WERI-Rb-1 (cell line): ENCODE results near the gene TGFBR3.
"Not testable (repeated sequence)": the region's sequence is repeated elsewhere in the genome, so short reads cannot be mapped to it uniquely, and the experiment has no call there.

Experiments used
- DNase-seq: peaks from one replicate; pipeline ENCODE4 v3.0.0-alpha.2; 2020
- H3K27ac ChIP-seq: fragments of 250-450 bp; sonication (Bioruptor Pico); 2 replicates; pipeline ENCODE4 v1.5.1; 2020; ENCODE audit warnings: mild to moderate bottlenecking, moderate library complexity
- H3K27me3 ChIP-seq: fragments of 250-450 bp; sonication (Bioruptor Pico); 2 replicates; pipeline ENCODE4 v1.5.1; 2021; ENCODE audit warnings: mild to moderate bottlenecking, low read depth, moderate library complexity; ENCODE audit not compliant: insufficient read depth, severe bottlenecking
- H3K36me3 ChIP-seq: fragments of 250-450 bp; sonication (Bioruptor Pico); 2 replicates; pipeline ENCODE4 v1.5.1; 2020; ENCODE audit warnings: mild to moderate bottlenecking, moderate library complexity
- H3K4me3 ChIP-seq: 2 replicates; pipeline ENCODE4 v1.5.1; 2011; ENCODE audit warnings: low read depth, mild to moderate bottlenecking, control low read depth, low read length
- H3K9me3 ChIP-seq: fragments of 250-450 bp; sonication (Bioruptor Pico); 2 replicates; pipeline ENCODE4 v1.5.1; 2021; ENCODE audit warnings: mild to moderate bottlenecking, moderate library complexity; ENCODE audit not compliant: severe bottlenecking
- TF ChIP-seq, protein P1 (sequence below): IDR thresholded peaks from 2 replicates; pipeline ENCODE4 v1.5.1; 2011; ENCODE audit warnings: low read depth, mild to moderate bottlenecking, control low read depth, inconsistent platforms, low read length

TGFBR3 gene

GRCh38 chr1:91862120-91862519, 23.8 kb downstream of the TGFBR3 start:
- no peak overlapping the region for H3K27ac ChIP-seq
- DNase-seq: no peak
- no peak overlapping the region for H3K4me3 ChIP-seq
- TF ChIP-seq, protein P1, sequence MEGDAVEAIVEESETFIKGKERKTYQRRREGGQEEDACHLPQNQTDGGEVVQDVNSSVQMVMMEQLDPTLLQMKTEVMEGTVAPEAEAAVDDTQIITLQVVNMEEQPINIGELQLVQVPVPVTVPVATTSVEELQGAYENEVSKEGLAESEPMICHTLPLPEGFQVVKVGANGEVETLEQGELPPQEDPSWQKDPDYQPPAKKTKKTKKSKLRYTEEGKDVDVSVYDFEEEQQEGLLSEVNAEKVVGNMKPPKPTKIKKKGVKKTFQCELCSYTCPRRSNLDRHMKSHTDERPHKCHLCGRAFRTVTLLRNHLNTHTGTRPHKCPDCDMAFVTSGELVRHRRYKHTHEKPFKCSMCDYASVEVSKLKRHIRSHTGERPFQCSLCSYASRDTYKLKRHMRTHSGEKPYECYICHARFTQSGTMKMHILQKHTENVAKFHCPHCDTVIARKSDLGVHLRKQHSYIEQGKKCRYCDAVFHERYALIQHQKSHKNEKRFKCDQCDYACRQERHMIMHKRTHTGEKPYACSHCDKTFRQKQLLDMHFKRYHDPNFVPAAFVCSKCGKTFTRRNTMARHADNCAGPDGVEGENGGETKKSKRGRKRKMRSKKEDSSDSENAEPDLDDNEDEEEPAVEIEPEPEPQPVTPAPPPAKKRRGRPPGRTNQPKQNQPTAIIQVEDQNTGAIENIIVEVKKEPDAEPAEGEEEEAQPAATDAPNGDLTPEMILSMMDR: no peak
- no peaks in the 10 kb centered on the region for H3K9me3 ChIP-seq
- H3K36me3 ChIP-seq: no peaks in the 10 kb centered on the region
- no peaks in the 10 kb centered on the region for H3K27me3 ChIP-seq

DNA sequence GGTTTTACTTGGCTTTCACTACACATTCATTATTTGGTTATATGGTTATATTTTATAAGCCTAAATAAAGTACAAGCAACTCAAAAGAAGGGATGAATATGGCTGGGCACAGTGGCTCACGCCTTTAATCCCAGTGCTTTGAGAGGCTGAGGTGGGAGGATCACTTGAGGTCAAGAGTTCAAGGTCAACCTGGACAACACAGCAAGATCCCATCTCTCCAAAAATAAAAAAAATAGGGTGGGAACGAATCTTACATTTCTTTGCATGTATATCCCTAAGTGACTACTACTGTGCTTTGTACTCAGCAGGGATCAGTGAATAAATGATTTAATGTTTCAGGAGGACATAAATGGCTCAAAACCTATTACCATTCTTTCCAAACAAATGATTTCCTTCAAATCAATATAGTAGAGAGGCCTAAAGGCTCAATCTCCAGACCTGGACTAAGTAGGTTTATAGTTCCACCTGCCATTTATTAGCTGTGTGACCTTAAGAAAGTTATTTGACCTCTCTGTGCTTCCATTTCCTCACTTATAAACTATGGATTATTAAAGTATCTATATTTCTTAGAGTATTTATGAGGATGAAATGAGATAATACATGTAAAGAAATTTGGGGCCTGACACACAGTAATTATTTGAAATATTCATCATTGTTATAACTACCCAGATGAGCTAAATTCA, 28.3 kb downstream of the TGFBR3 start:
- TF ChIP-seq, protein P1: no peak
- H3K36me3 ChIP-seq: no peaks in the 10 kb centered on the region
- H3K27ac ChIP-seq: no peak overlapping the region

DNA sequence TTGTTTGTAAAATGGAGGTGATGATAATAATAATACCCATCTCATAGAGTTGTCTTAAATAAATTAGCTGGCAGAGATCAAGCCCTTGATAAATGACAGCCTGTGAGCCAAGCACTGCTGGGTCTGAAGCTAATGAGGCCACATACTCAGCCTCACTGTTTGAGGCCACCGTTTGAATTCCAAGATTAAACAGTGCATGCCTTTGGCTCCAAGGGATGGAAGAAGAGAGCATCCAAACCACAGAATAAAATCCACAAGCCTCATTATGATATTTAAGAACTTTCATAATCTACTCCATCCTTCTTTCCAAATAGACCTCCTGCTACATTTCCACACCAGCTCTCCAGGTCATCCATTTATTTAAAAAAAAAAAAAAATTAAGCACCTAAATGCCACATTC, 29.0 kb downstream of the TGFBR3 start:
- TF ChIP-seq, protein P1: no peak
- no peak for DNase-seq

More for the DNA sequence above, 28.3 kb downstream of the TGFBR3 start:
- H3K4me3 ChIP-seq: no peak overlapping the region
- H3K27me3 ChIP-seq: no peaks in the 10 kb centered on the region
- no peak for DNase-seq
- H3K9me3 ChIP-seq: no peaks in the 10 kb centered on the region

DNA sequence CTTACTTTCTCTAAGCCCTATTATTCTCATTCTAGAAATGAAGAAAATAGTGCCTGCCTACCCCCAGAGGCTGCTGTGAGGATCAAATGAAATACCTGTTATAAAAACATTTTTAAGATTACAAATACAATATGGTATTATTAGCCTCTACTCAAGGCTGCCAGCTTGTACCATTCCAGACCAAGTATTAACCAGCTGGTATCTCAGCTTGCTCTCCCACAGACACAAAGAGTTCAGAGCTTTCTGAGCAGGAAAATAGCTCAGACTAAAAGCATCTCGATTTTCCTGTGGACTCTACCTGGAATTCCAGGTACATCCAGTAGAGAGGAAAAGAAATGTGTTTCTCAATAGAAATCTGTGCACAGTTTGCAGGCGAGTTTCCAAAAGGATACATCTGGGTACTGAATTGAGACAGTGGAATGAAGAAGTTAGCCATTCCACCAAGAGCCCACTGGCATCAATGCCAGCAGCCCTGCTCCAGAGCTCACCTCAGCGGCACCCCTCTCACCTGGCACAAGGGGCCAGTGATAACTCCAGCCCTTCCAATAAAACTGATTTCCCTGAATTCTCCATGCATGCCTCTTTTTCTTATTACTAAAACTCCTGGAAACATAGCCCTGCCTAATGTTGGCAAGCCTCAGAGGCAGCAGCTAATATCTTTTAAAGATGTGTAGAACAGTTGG, 31.0 kb downstream of the TGFBR3 start:
- Histone ChIP-seq H3K4me3 (no peak overlapping the region), H3K27ac (no peak overlapping the region), H3K27me3 (no peaks in the 10 kb centered on the region), H3K9me3 (no peaks in the 10 kb centered on the region), H3K36me3 (no peaks in the 10 kb centered on the region)
- TF ChIP-seq, protein P1: no peak
- no peak for DNase-seq

More for the DNA sequence above, 29.0 kb downstream of the TGFBR3 start:
- Histone ChIP-seq H3K36me3 (no peaks in the 10 kb centered on the region), H3K4me3 (no peak overlapping the region), H3K27me3 (no peaks in the 10 kb centered on the region), H3K27ac (no peak overlapping the region), H3K9me3 (no peaks in the 10 kb centered on the region)

GRCh38 chr1:91853397-91853796, 32.6 kb downstream of the TGFBR3 start:
- TF ChIP-seq, protein P1: no peak
- DNase-seq: no peak
- H3K9me3 ChIP-seq: no peaks in the 10 kb centered on the region
- no peak overlapping the region for H3K4me3 ChIP-seq
- H3K27me3 ChIP-seq: no peaks in the 10 kb centered on the region
- no peak overlapping the region for H3K27ac ChIP-seq
- no peaks in the 10 kb centered on the region for H3K36me3 ChIP-seq

DNA sequence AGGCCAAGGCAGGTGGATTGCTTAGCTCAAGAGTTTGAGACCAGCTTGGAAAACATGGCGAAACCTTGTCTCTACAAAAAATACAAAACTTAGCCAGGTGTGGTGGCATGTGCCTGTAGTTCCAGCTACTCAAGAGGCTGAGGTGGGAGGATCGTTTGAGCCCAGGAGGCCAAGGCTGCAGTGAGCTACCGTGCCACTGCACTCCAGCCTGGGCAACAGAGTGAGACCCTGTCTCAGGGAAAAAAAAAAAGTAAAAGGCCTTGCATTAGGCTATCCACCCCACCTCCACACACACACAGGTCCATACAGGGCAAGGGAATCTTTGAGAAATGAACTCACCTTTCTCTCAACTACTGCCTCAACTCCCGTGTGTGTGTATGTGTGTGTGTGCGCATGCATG, 33.9 kb downstream of the TGFBR3 start:
- H3K4me3 ChIP-seq, H3K9me3 ChIP-seq, H3K27ac ChIP-seq, H3K36me3 ChIP-seq, H3K27me3 ChIP-seq, DNase-seq: not testable (repeated sequence)
